Left hindlimb (tissue), 1 donor: ENCODE results near the gene SLC9A2.

Source experiments
- DNase-seq: peaks from one replicate; pipeline ENCODE4 v3.0.0-alpha.2; 2018

The SLC9A2 gene

GRCh38 chr2:102674370-102674769, 55.0 kb downstream of the SLC9A2 start:
- no peak for DNase-seq

GRCh38 chr2:102674836-102675235, 55.5 kb downstream of the SLC9A2 start:
- DNase-seq, result no peak

- DNase-seq, result no peak
Observed at GRCh38 chr2:102677244-102678215, 58.2 kb downstream of the SLC9A2 start.

GRCh38 chr2:102678442-102678841, 59.1 kb downstream of the SLC9A2 start:
- DNase-seq, result no peak

- DNase-seq, result no peak
Observed at GRCh38 chr2:102686479-102687439, 67.4 kb downstream of the SLC9A2 start.

GRCh38 chr2:102690012-102690411, 70.7 kb downstream of the SLC9A2 start:
- DNase-seq, result no peak

- no peak for DNase-seq
Observed at GRCh38 chr2:102696463-102696862, 77.1 kb downstream of the SLC9A2 start.

GRCh38 chr2:102698369-102699111, 79.2 kb downstream of the SLC9A2 start:
- DNase-seq, result no peak

- no peak for DNase-seq
Observed at GRCh38 chr2:102703305-102703704, 84.0 kb downstream of the SLC9A2 start.

GRCh38 chr2:102703748-102704147, 84.4 kb downstream of the SLC9A2 start:
- DNase-seq, result no peak

- DNase-seq, result no peak
Observed at GRCh38 chr2:102704531-102704930, 85.2 kb downstream of the SLC9A2 start.

- DNase-seq, result no peak
Observed at GRCh38 chr2:102707796-102708695, 88.7 kb downstream of the SLC9A2 start.

GRCh38 chr2:102708847-102709559, 89.7 kb downstream of the SLC9A2 start:
- no peak for DNase-seq

- DNase-seq, result no peak
Observed at GRCh38 chr2:102717308-102718018, 98.1 kb downstream of the SLC9A2 start.

- DNase-seq, result no peak
Observed at GRCh38 chr2:102718387-102719316, 99.3 kb downstream of the SLC9A2 start.

GRCh38 chr2:102724016-102724490, 104.7 kb downstream of the SLC9A2 start:
- no peak for DNase-seq

- DNase-seq, result no peak
Observed at GRCh38 chr2:102724553-102724952, 105.2 kb downstream of the SLC9A2 start.

- DNase-seq, result no peak
Observed at GRCh38 chr2:102726128-102727087, 107.1 kb downstream of the SLC9A2 start.
